Measurements from ENCODE around the gene SRPX.

DNA sequence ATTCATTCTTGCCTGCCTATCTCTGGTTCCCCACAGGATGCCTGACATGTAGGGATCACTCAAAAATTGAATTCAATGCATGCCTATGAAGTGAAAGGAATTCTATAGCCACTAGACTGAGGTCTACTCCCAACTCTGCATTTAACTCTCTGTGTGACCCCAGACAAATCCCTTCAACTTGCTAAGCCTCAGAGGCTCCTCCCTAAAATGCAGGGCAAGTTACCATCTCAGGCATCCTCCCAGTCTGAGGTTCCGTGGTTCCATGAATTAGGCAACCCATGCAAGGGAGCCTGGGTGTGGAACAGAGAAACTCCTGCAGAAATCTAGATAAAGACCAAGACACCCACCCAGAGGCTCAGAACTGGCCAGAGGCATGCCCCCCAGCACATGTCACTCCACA lies 6.6 kb downstream of the SRPX start:
- no peak for TF ChIP-seq RCOR1 (IDR thresholded peaks at IDR 0.05; ENCODE audit: insufficient replicate concordance, low read length)
- TF ChIP-seq, protein P1, sequence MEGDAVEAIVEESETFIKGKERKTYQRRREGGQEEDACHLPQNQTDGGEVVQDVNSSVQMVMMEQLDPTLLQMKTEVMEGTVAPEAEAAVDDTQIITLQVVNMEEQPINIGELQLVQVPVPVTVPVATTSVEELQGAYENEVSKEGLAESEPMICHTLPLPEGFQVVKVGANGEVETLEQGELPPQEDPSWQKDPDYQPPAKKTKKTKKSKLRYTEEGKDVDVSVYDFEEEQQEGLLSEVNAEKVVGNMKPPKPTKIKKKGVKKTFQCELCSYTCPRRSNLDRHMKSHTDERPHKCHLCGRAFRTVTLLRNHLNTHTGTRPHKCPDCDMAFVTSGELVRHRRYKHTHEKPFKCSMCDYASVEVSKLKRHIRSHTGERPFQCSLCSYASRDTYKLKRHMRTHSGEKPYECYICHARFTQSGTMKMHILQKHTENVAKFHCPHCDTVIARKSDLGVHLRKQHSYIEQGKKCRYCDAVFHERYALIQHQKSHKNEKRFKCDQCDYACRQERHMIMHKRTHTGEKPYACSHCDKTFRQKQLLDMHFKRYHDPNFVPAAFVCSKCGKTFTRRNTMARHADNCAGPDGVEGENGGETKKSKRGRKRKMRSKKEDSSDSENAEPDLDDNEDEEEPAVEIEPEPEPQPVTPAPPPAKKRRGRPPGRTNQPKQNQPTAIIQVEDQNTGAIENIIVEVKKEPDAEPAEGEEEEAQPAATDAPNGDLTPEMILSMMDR (conservative IDR thresholded peaks at IDR 0.05; ENCODE audit: low read depth, low read length), result no peak
- TF ChIP-seq FOS (IDR thresholded peaks at IDR 0.05; ENCODE audit: low read depth, low read length), result no peak
- no peak for TF ChIP-seq MAZ (IDR thresholded peaks at IDR 0.05; ENCODE audit: borderline replicate concordance, low read depth, low read length)
- no peak for TF ChIP-seq POLR2A (IDR thresholded peaks at IDR 0.05; ENCODE audit: low read depth, low read length)
- TF ChIP-seq RAD21 (IDR thresholded peaks at IDR 0.05; ENCODE audit: low read length), result no peak
- TF ChIP-seq RFX5 (IDR thresholded peaks at IDR 0.05; ENCODE audit: low read depth, low read length), result no peak
- TF ChIP-seq CEBPB (IDR thresholded peaks at IDR 0.05; ENCODE audit: low read depth, low read length), result no peak
- no peak for TF ChIP-seq NFE2L2 (IDR thresholded peaks at IDR 0.05; ENCODE audit: low read depth, low read length)
- TF ChIP-seq, protein P2, sequence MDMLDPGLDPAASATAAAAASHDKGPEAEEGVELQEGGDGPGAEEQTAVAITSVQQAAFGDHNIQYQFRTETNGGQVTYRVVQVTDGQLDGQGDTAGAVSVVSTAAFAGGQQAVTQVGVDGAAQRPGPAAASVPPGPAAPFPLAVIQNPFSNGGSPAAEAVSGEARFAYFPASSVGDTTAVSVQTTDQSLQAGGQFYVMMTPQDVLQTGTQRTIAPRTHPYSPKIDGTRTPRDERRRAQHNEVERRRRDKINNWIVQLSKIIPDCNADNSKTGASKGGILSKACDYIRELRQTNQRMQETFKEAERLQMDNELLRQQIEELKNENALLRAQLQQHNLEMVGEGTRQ (IDR thresholded peaks at IDR 0.05; ENCODE audit: low read depth, low read length), result no peak
- TF ChIP-seq, protein P3, sequence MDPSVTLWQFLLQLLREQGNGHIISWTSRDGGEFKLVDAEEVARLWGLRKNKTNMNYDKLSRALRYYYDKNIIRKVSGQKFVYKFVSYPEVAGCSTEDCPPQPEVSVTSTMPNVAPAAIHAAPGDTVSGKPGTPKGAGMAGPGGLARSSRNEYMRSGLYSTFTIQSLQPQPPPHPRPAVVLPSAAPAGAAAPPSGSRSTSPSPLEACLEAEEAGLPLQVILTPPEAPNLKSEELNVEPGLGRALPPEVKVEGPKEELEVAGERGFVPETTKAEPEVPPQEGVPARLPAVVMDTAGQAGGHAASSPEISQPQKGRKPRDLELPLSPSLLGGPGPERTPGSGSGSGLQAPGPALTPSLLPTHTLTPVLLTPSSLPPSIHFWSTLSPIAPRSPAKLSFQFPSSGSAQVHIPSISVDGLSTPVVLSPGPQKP (IDR thresholded peaks at IDR 0.05; ENCODE audit: borderline replicate concordance, low read depth, low read length), result no peak

Data from IMR-90 (cell line).